K562 (cell line): ENCODE data around the gene ANK2. TPM values are rescaled to one million over a fixed set of nuclear protein-coding genes. Genes with fewer than 3 reads are reported as not detected.

Source experiments
- ATAC-seq: fragments of 200-7000 bp; cut with Tn5 transposase; 3 replicates; pipeline ENCODE4 v1.9.1; 2020; ENCODE audit warnings: moderate library complexity
- BruUV-seq: library from RNA; stranded (reverse); fragments of 400-500 nt; replicated peaks from 2 replicates; lab custom pipeline; 2021; lab: Mats Ljungman, UMichigan
- CTCF ChIA-PET: fragments of 300-600 bp; formaldehyde crosslinking; extraction: SDS; loops from one replicate; lab custom pipeline; 2021; ENCODE audit warnings: low intra/inter-chr PET ratio; lab: Yijun Ruan, JAX
- POLR2A ChIA-PET: fragments of 300-600, 350-650 bp; sonication (Branson Sonifier 250); formaldehyde crosslinking; extraction: SDS; loops from one replicate; lab custom pipeline; 2021; ENCODE audit warnings: antibody characterized with exemption, inconsistent platforms; lab: Yijun Ruan, JAX
- DNase-seq, 4 experiments: peaks; one replicate each; pipeline versions ENCODE4 v3.0.0 to v3.0.0-alpha.2; 2011 to 2018; ENCODE audit warnings: low spot score in 3 of 4, mixed read lengths in 3 of 4; ENCODE audit errors: extremely low read depth in 1 of 4
- FAIRE-seq: peaks from 2 replicates; lab custom pipeline; 2011; peaks lifted over from hg19 to GRCh38; lab: Jason Lieb, UNC
- H2AFZ ChIP-seq: 2 replicates; pipeline ENCODE4 v1.6.0; 2011; ENCODE audit warnings: low read depth, low read length, control low read depth, inconsistent platforms
- H3K27ac ChIP-seq: fragments of 200-600 bp; 3 replicates; pipeline ENCODE4 v1.8.0; 2011; ENCODE audit warnings: low read depth, mild to moderate bottlenecking, control low read depth, inconsistent platforms, low read length, moderate library complexity, mixed read lengths; ENCODE audit errors: extremely low read depth
- H3K27me3 ChIP-seq, 2 experiments: fragments of 300-600 bp in 1 of 2; 2 replicates in 1 of 2; 3 replicates in 1 of 2; pipeline versions ENCODE4 v1.6.0 to v1.8.0; 2011; ENCODE audit warnings: inconsistent platforms in 2 of 2, low read length in 2 of 2, mild to moderate bottlenecking in 1 of 2, mixed read lengths in 1 of 2, moderate library complexity in 1 of 2; ENCODE audit not compliant: control insufficient read depth in 2 of 2, insufficient read depth in 2 of 2
- H3K36me3 ChIP-seq: fragments of 300-600 bp; 3 replicates; pipeline ENCODE4 v1.8.0; 2011; ENCODE audit warnings: mild to moderate bottlenecking, low read length, inconsistent platforms; ENCODE audit not compliant: control insufficient read depth, insufficient read depth
- H3K4me1 ChIP-seq, 2 experiments: fragments of 200-600 bp in 1 of 2; replicated peaks in 1 of 2; 2 replicates in 1 of 2; 3 replicates in 1 of 2; pipeline versions ENCODE4 v1.5.1 to v1.8.0; 2011; ENCODE audit warnings: inconsistent platforms in 2 of 2, low read length in 2 of 2, mild to moderate bottlenecking in 1 of 2, mixed read lengths in 1 of 2, moderate library complexity in 1 of 2; ENCODE audit not compliant: control insufficient read depth in 2 of 2, insufficient read depth in 2 of 2
- H3K4me2 ChIP-seq: 2 replicates; pipeline ENCODE4 v1.6.1; 2011; ENCODE audit warnings: low read length, control low read depth, inconsistent platforms, mixed read lengths; ENCODE audit not compliant: insufficient read depth
- H3K4me3 ChIP-seq: fragments of 200-600 bp; sonication (generic), shearing (Covaris generic); 2 replicates; pipeline ENCODE4 v1.5.1; 2016; ENCODE audit warnings: control low read depth, inconsistent platforms
- H3K79me2 ChIP-seq: fragments of 200-600 bp; 3 replicates; pipeline ENCODE4 v1.8.0; 2011; ENCODE audit warnings: low read length, inconsistent platforms; ENCODE audit not compliant: control insufficient read depth, insufficient read depth
- H3K9ac ChIP-seq, 2 experiments: 2 replicates each; pipeline versions ENCODE4 v1.6.0 to v1.6.1; 2011; ENCODE audit warnings: low read depth in 2 of 2, low read length in 2 of 2, control low read depth in 1 of 2, inconsistent platforms in 1 of 2, mild to moderate bottlenecking in 1 of 2, mixed read lengths in 1 of 2; ENCODE audit not compliant: insufficient read depth in 1 of 2
- H3K9me1 ChIP-seq: one replicate; pipeline ENCODE4 v1.6.0; 2011; ENCODE audit warnings: inconsistent platforms, mild to moderate bottlenecking, low read length, moderate library complexity; ENCODE audit not compliant: control insufficient read depth, insufficient read depth
- H3K9me3 ChIP-seq: replicated peaks from 2 replicates; pipeline ENCODE4 v1.5.1; 2011; ENCODE audit warnings: low read depth, low read length, inconsistent platforms; ENCODE audit not compliant: control insufficient read depth, insufficient read depth
- H4K20me1 ChIP-seq: replicated peaks from 2 replicates; pipeline ENCODE4 v1.6.1; 2011; ENCODE audit warnings: low read length, inconsistent platforms, mixed read lengths; ENCODE audit not compliant: control insufficient read depth, insufficient read depth
- BACH1 ChIP-seq: fragments of 200-800 bp; sonication (Bioruptor generic); IDR thresholded peaks from 2 replicates; pipeline ENCODE4 v1.6.1; 2016; ENCODE audit warnings: missing genetic modification characterization, missing compliant biosample characterization
- CCAR2 ChIP-seq: fragments of 200-400 bp; formaldehyde crosslinking; IDR thresholded peaks from 2 replicates; pipeline ENCODE4 v1.6.1; 2017; ENCODE audit warnings: mild to moderate bottlenecking, low read depth, low read length
- ESRRA ChIP-seq: fragments of 450-650 bp; IDR thresholded peaks from 2 replicates; pipeline ENCODE4 v1.6.1; 2014; ENCODE audit warnings: low read depth, mild to moderate bottlenecking, moderate library complexity, borderline replicate concordance
- MAZ ChIP-seq, 2 experiments: fragments of 450-650 bp in 1 of 2; sonication (generic) in 1 of 2; formaldehyde crosslinking; IDR thresholded peaks in 1 of 2; conservative IDR thresholded peaks in 1 of 2; 2 replicates each; pipeline versions ENCODE4 v1.4.0 to v1.5.0; 2020; ENCODE audit warnings: mild to moderate bottlenecking in 1 of 2, missing genetic modification reagents in 1 of 2
- POLR2G ChIP-seq: fragments of 200-400 bp; formaldehyde crosslinking; IDR thresholded peaks from 2 replicates; pipeline ENCODE4 v1.6.1; 2017; ENCODE audit warnings: low read depth, mild to moderate bottlenecking, antibody characterized with exemption, low read length, moderate library complexity
- SNRNP70 ChIP-seq: fragments of 200-400 bp; formaldehyde crosslinking; optimal IDR thresholded peaks from 2 replicates; pipeline ENCODE3; 2017; ENCODE audit warnings: low read depth, low read length
- TEAD2 ChIP-seq: fragments of 450-650 bp; IDR thresholded peaks from 2 replicates; pipeline ENCODE4 v1.6.1; 2016; ENCODE audit warnings: missing genetic modification characterization, control low read depth, missing compliant biosample characterization
- UBTF ChIP-seq, 2 experiments: IDR thresholded peaks; 2 replicates each; pipeline ENCODE4 v1.6.1; 2012; ENCODE audit warnings: improper control_type of control experiment in 2 of 2, low read depth in 2 of 2, low read length in 2 of 2, borderline replicate concordance in 1 of 2
- ZFP30 ChIP-seq: fragments of 250-450 bp; sonication (Bioruptor Pico); IDR thresholded peaks from 2 replicates; pipeline ENCODE4 v1.8.0; 2022; ENCODE audit warnings: moderate library complexity, mild to moderate bottlenecking, inconsistent platforms, borderline replicate concordance
- ZNF224 ChIP-seq: sonication (generic); formaldehyde crosslinking; IDR thresholded peaks from 2 replicates; pipeline ENCODE4 v1.8.0; 2022; ENCODE audit warnings: mild to moderate bottlenecking, missing genetic modification reagents
- ZNF282 ChIP-seq: sonication (generic); formaldehyde crosslinking; IDR thresholded peaks from 2 replicates; pipeline ENCODE4 v1.8.1; 2023; ENCODE audit warnings: missing genetic modification reagents
- ZNF444 ChIP-seq: fragments of 250-450 bp; sonication (Bioruptor Pico); IDR thresholded peaks from 2 replicates; pipeline ENCODE4 v1.4.0; 2020; ENCODE audit warnings: mild to moderate bottlenecking, moderate library complexity
- WGBS: fragments of 100-300 bp; shearing (Covaris generic); methylation state at CpG from one replicate; pipeline ENCODE4 v1.1.6; 2016; ENCODE audit warnings: low coverage, mixed read lengths; ENCODE audit not compliant: insufficient coverage; ENCODE audit errors: missing lambda C conversion rate; 5-methylcytosine and 5-hydroxymethylcytosine counted together
- in situ Hi-C: fragments of 300-500 bp; cut with MboI; formaldehyde crosslinking; loops from 4 replicates; pipeline ENCODE4 v1.15.0; 2018; ENCODE audit warnings: inconsistent platforms, mixed read lengths
- intact Hi-C: fragments of 100-400 bp; cut with micrococcal nuclease; formaldehyde crosslinking; loops from 2 replicates; pipeline ENCODE4 v1.14.2; 2022
- polyA plus RNA-seq, 8 experiments: library from polyadenylated mRNA; depleted of rRNA in 4 of 8; stranded (reverse) in 5 of 8; unstranded in 3 of 8; fragments of >200 nt; fragmentation: Nextera tagmentation in 2 of 8; fragmentation: Illumina TruSeq in 1 of 8; extraction: Ambion mirVana in 2 of 8; extraction: Trizol in 1 of 8; gene quantifications; 2 replicates each; pipeline versions ENCODE4 v1.2.1 to v1.2.3, GENCODE V29; 2011 to 2014; ENCODE audit warnings: inconsistent platforms in 1 of 8, missing spikeins in 1 of 8
- total RNA-seq, 7 experiments: library from RNA; depleted of rRNA in 6 of 7; stranded (reverse); fragments of >200 nt in 6 of 7; fragmentation: Illumina TruSeq in 2 of 7; extraction: Trizol in 2 of 7; gene quantifications; 2 replicates each; pipeline versions ENCODE4 v1.2.1 to v1.2.3, GENCODE V29; 2011 to 2021; ENCODE audit warnings: low replicate concordance in 1 of 7
- TF ChIP-seq, protein P1 (sequence below): fragments of 250-450 bp; sonication (Bioruptor Pico); IDR thresholded peaks from 2 replicates; pipeline ENCODE4 v1.5.0; 2021
- TF ChIP-seq, protein P2 (sequence below): fragments of 450-650 bp; IDR thresholded peaks from 2 replicates; pipeline ENCODE4 v1.6.1; 2016

ANK2 gene
- total and polyA plus RNA-seq, 9 of the 15 experiments (the other 6 are each of a cell fraction or from before 2014, with no cell fraction given), result 0.07 to 0.24 TPM; not detected in 7

DNA sequence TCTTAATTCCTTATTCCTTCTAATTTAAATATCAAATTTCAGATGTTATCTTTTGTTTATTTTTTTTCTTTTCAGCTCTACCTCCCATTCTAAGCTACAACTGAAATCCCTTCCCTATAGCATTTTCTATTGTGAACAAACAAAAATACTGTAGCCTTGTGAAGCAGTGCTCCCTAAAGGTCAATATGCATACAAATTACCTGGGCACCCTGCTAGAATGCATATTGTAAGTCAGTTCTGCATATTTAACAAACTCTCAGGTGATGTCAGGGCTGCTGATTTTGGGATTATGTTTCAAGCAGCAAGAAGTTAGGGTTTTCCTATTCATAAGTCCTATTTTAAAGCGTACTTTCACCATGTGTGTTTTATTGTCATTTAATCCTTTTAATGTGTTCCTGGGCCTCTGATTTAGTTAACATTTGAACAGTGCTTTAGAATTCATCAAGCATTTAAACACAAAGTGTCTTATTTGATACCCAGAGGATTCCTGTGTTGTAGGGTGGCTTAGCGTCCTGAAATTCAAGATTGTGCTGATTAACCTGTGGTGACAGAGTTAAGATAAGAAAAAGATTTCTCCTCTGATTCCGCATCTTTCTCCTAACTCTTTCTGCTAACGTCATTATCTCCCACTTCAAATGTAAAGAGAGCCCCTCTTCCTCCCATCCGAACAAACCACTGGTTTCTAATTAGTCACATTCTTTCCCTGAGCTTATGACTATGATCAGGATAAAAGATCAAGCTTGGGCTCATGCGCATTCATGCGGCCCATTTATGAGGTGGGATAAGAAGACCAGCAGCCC is 221.3 kb downstream of the ANK2 start:
- no peak for ATAC-seq
- no peaks in the 10 kb centered on the region for H3K9me1 ChIP-seq
- CTCF ChIA-PET, result no interaction called here
- H2AFZ ChIP-seq, result no peak overlapping the region
- no peaks in the 10 kb centered on the region for H3K27me3 ChIP-seq
- no peak overlapping the region for H3K4me2 ChIP-seq
- no TSS peak for BruUV-seq
- no peaks in the 10 kb centered on the region for H3K79me2 ChIP-seq
- POLR2A ChIA-PET, result no interaction called here
- no peaks in the 10 kb centered on the region for H3K4me1 ChIP-seq
- no peak overlapping the region for H3K4me3 ChIP-seq
- DNase-seq, result no peak
- TF ChIP-seq ZNF444 (CRISPR knock-in tag) (no peak), ZNF224 (CRISPR knock-in tag) (no peak), ESRRA (no peak), CCAR2 (no peak), SNRNP70 (no peak), MAZ (CRISPR knock-in tag; conservative IDR thresholded peaks at IDR 0.05 in 1 of 2, IDR thresholded peaks at IDR 0.05 in 1 of 2) (no peak), ZFP30 (no peak), ZNF282 (no peak), BACH1 (tag) (no peak), UBTF (IDR thresholded peaks at IDR 0.05; ENCODE audit: borderline replicate concordance in 1 of 2, low read depth in 2 of 2, low read length in 2 of 2) (no peak), TEAD2 (tag) (no peak), POLR2G (no peak)
- TF ChIP-seq, protein P1, sequence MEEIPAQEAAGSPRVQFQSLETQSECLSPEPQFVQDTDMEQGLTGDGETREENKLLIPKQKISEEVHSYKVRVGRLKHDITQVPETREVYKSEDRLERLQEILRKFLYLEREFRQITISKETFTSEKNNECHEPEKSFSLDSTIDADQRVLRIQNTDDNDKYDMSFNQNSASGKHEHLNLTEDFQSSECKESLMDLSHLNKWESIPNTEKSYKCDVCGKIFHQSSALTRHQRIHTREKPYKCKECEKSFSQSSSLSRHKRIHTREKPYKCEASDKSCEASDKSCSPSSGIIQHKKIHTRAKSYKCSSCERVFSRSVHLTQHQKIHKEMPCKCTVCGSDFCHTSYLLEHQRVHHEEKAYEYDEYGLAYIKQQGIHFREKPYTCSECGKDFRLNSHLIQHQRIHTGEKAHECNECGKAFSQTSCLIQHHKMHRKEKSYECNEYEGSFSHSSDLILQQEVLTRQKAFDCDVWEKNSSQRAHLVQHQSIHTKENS, result no peak
- TF ChIP-seq, protein P2, sequence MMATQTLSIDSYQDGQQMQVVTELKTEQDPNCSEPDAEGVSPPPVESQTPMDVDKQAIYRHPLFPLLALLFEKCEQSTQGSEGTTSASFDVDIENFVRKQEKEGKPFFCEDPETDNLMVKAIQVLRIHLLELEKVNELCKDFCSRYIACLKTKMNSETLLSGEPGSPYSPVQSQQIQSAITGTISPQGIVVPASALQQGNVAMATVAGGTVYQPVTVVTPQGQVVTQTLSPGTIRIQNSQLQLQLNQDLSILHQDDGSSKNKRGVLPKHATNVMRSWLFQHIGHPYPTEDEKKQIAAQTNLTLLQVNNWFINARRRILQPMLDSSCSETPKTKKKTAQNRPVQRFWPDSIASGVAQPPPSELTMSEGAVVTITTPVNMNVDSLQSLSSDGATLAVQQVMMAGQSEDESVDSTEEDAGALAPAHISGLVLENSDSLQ, result no peak
- no peaks in the 10 kb centered on the region for H4K20me1 ChIP-seq
- no peaks in the 10 kb centered on the region for H3K36me3 ChIP-seq
- in situ Hi-C loops, result no loop called here
- H3K9me3 ChIP-seq, result no peaks in the 10 kb centered on the region; the same call in 1 of the 2 replicates
- no peak overlapping the region for H3K27ac ChIP-seq
- intact Hi-C loops, result loop anchor here (10.0 kb wide), 1 partner anchor 1114 kb away; no protein-coding TSS in a partner anchor
- H3K9ac ChIP-seq, result no peak overlapping the region
- no peak for FAIRE-seq
- 16% methylated on average over 7 of the region's 7 CpGs for WGBS
